ENCODE measurements around the gene PTPRJ. TPM values are rescaled to one million over a fixed set of nuclear protein-coding genes. Genes with fewer than 3 reads are reported as not detected.

The PTPRJ gene
- polyA plus RNA-seq, 3 donors: 10.0 to 36.4 (median 14.6) TPM

DNA sequence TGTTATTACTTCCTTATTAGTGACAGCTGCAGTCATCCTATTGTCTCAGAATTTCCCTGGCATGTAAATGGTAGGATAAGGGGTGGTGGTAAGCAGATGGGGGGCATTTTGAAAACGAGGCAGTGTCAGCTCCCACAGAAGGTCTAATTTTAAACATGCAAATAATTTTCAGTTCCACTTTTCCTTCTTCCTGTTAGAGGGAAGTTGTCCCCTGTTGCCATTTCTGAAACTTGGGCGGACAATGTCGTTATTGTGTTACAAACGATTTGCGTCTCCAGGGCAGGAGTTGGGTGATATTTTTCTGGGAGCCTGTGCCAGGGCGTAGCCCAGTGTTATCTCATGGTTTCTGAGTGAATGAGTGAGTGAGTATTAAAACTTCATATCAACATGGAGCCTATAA lies 7.4 kb downstream of the PTPRJ start:
- Histone ChIP-seq H3K4me2 (replicated peaks; ENCODE audit: extremely low read depth, low read length, poor library complexity, severe bottlenecking) (peak overlapping the region; percentile 82), H3K4me1 (ENCODE audit: control insufficient read depth in 1 of 2, insufficient read depth in 2 of 2, low read length in 2 of 2) (peaks cover 92 to 99% of the 10 kb centered on the region in 2 donors), H3K79me2 (ENCODE audit: insufficient read depth, low read length) (peaks cover 99% of the 10 kb centered on the region), H4K20me1 (ENCODE audit: insufficient read depth, low read length) (peaks cover 99% of the 10 kb centered on the region), H3K4me3 (replicated peaks in 1 of 3; ENCODE audit: low read depth in 2 of 3, low read length in 3 of 3) (peak overlapping the region in 2 of 3 experiments; percentile 43 to 72), H3K27ac (ENCODE audit: low read depth in 1 of 2, low read length in 2 of 2) (peak overlapping the region; percentile 67 to 86), H2AFZ (ENCODE audit: insufficient read depth, low read depth, low read length, poor library complexity, severe bottlenecking) (peak overlapping the region; percentile 32), H3K9ac (ENCODE audit: insufficient read depth, low read length, poor library complexity, severe bottlenecking) (peak overlapping the region; percentile 45), H3K36me3 (replicated peaks in 1 of 2; ENCODE audit: control insufficient read depth in 1 of 2, insufficient read depth in 2 of 2, low read length in 2 of 2) (peaks cover 0 to 8% of the 10 kb centered on the region in 2 donors), H3K27me3 (ENCODE audit: control insufficient read depth in 2 of 2, insufficient read depth in 2 of 2, low read length in 2 of 2) (no peaks in the 10 kb centered on the region), H3K9me3 (replicated peaks in 1 of 2; ENCODE audit: control insufficient read depth in 1 of 2, insufficient read depth in 1 of 2, low read length in 2 of 2) (no peaks in the 10 kb centered on the region)
- H3K4me3 Mint-ChIP-seq: peak overlapping the region; percentile 75 to 77
- peak overlapping the region; percentile 90 to 96 (median 94) for H3K27ac Mint-ChIP-seq
- peaks cover 0 to 1% (median 0%) of the 10 kb centered on the region in 3 donors for H3K27me3 Mint-ChIP-seq (ENCODE audit: low read depth in 3 of 3)
- H3K4me1 Mint-ChIP-seq: peaks cover 90% of the 10 kb centered on the region
- no CpG with 5 or more reads among the region's 6 CpGs for WGBS (ENCODE audit: insufficient coverage)
- TF ChIP-seq, protein P1, sequence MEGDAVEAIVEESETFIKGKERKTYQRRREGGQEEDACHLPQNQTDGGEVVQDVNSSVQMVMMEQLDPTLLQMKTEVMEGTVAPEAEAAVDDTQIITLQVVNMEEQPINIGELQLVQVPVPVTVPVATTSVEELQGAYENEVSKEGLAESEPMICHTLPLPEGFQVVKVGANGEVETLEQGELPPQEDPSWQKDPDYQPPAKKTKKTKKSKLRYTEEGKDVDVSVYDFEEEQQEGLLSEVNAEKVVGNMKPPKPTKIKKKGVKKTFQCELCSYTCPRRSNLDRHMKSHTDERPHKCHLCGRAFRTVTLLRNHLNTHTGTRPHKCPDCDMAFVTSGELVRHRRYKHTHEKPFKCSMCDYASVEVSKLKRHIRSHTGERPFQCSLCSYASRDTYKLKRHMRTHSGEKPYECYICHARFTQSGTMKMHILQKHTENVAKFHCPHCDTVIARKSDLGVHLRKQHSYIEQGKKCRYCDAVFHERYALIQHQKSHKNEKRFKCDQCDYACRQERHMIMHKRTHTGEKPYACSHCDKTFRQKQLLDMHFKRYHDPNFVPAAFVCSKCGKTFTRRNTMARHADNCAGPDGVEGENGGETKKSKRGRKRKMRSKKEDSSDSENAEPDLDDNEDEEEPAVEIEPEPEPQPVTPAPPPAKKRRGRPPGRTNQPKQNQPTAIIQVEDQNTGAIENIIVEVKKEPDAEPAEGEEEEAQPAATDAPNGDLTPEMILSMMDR (IDR thresholded peaks at IDR 0.05): no peak
- DNase-seq: peak in 2 of 3 donors; percentile 75 to 77
- no peaks in the 10 kb centered on the region for H3K9me3 Mint-ChIP-seq
- peaks cover 14 to 29% of the 10 kb centered on the region in 2 donors for H3K36me3 Mint-ChIP-seq
- intact Hi-C loops (cut with micrococcal nuclease): no loop called here

DNA sequence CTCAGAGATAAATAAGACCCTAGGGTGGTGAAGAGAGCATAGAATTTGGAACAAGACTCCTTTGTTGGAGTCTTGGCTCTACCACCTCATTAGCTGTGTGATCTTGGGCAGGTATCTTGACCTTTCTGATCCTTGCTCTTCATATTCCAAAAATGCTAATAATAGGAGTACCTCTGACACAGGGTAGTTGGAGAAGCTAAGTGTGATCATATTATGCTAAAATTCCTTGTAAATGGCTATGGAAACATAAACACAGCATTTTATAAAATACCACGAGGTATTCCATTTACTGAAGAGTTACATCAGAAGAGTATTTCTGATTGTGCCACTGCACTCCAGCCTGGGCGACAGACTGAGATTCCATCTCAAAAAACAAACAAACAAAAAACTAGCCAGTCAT lies 9.4 kb downstream of the PTPRJ start:
- no peak overlapping the region for H3K4me2 ChIP-seq (replicated peaks; ENCODE audit: extremely low read depth, low read length, poor library complexity, severe bottlenecking)
- TF ChIP-seq, protein P1 (IDR thresholded peaks at IDR 0.05): no peak
- no peaks in the 10 kb centered on the region for H3K9me3 Mint-ChIP-seq
- peaks cover 0 to 2% of the 10 kb centered on the region in 2 donors for H3K36me3 ChIP-seq (replicated peaks in 1 of 2; ENCODE audit: control insufficient read depth in 1 of 2, insufficient read depth in 2 of 2, low read length in 2 of 2)
- no peak overlapping the region for H3K27ac ChIP-seq (ENCODE audit: low read depth in 1 of 2, low read length in 2 of 2)
- H3K36me3 Mint-ChIP-seq: peaks cover 15 to 22% of the 10 kb centered on the region in 2 donors
- no peak for DNase-seq
- intact Hi-C loops (cut with micrococcal nuclease): no loop called here
- no peak overlapping the region for H3K9ac ChIP-seq (ENCODE audit: insufficient read depth, low read length, poor library complexity, severe bottlenecking)
- no peak overlapping the region for H3K4me3 ChIP-seq (replicated peaks in 1 of 3; ENCODE audit: low read depth in 2 of 3, low read length in 3 of 3)
- no CpG with 5 or more reads among the region's 2 CpGs for WGBS (ENCODE audit: insufficient coverage)
- H3K9me3 ChIP-seq (replicated peaks in 1 of 2; ENCODE audit: control insufficient read depth in 1 of 2, insufficient read depth in 1 of 2, low read length in 2 of 2): no peaks in the 10 kb centered on the region
- H3K4me3 Mint-ChIP-seq: no peak overlapping the region
- H2AFZ ChIP-seq (ENCODE audit: insufficient read depth, low read depth, low read length, poor library complexity, severe bottlenecking): no peak overlapping the region
- H3K27ac Mint-ChIP-seq: peak overlapping the region in 6 of 7 donors; percentile 1 to 68 (median 40)
- peaks cover 100% of the 10 kb centered on the region for H3K79me2 ChIP-seq (ENCODE audit: insufficient read depth, low read length)
- peaks cover 99% of the 10 kb centered on the region for H4K20me1 ChIP-seq (ENCODE audit: insufficient read depth, low read length)
- H3K27me3 Mint-ChIP-seq (ENCODE audit: low read depth in 3 of 3): peaks cover 0 to 1% (median 0%) of the 10 kb centered on the region in 3 donors
- H3K27me3 ChIP-seq (ENCODE audit: control insufficient read depth in 2 of 2, insufficient read depth in 2 of 2, low read length in 2 of 2): no peaks in the 10 kb centered on the region
- H3K4me1 Mint-ChIP-seq: peaks cover 85% of the 10 kb centered on the region
- H3K4me1 ChIP-seq (ENCODE audit: control insufficient read depth in 1 of 2, insufficient read depth in 2 of 2, low read length in 2 of 2): peaks cover 76 to 97% of the 10 kb centered on the region in 2 donors
